ENCODE measurements around the gene ABCG1.

GRCh38 chr21:42336054-42336453 is 117.1 kb downstream of the ABCG1 start:
- TF ChIP-seq CTCF (IDR thresholded peaks at IDR 0.05; ENCODE audit: extremely low read depth in 1 of 2, insufficient read depth in 1 of 2, low read depth in 1 of 2, low read length in 2 of 2) = no peak
- no peak for TF ChIP-seq EZH2 (IDR thresholded peaks at IDR 0.05; ENCODE audit: borderline replicate concordance, low read depth, low read length, severe bottlenecking)
- no peak for TF ChIP-seq POLR2AphosphoS5 (IDR thresholded peaks at IDR 0.05; ENCODE audit: insufficient read depth, low read depth, low read length)

Measured in endothelial cell of umbilical vein (primary cell).